ENCODE measurements around the gene MDK.

DNA sequence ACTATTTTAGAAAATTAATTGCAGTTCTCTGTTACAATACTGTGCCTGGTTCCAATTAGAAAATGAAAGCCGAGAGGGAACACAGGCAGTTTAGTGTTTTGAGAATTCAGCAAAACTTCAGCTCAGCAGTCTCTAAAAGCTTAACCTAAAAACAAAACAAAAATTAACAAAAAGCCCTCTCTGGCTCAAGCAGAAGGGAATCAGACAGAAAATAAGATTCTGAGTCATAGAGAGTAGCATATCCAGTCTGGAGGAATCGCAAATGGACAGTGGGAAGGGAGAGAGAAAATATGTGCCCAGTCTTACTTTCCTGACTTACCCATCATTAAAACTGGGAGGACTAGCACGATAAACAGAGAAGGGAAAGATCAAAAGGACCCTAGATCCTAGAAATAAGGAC lies 48.2 kb downstream of the MDK start:
- TF ChIP-seq, protein P1, sequence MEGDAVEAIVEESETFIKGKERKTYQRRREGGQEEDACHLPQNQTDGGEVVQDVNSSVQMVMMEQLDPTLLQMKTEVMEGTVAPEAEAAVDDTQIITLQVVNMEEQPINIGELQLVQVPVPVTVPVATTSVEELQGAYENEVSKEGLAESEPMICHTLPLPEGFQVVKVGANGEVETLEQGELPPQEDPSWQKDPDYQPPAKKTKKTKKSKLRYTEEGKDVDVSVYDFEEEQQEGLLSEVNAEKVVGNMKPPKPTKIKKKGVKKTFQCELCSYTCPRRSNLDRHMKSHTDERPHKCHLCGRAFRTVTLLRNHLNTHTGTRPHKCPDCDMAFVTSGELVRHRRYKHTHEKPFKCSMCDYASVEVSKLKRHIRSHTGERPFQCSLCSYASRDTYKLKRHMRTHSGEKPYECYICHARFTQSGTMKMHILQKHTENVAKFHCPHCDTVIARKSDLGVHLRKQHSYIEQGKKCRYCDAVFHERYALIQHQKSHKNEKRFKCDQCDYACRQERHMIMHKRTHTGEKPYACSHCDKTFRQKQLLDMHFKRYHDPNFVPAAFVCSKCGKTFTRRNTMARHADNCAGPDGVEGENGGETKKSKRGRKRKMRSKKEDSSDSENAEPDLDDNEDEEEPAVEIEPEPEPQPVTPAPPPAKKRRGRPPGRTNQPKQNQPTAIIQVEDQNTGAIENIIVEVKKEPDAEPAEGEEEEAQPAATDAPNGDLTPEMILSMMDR (IDR thresholded peaks at IDR 0.05; ENCODE audit: low read length), result no peak
- TF ChIP-seq EZH2 (IDR thresholded peaks at IDR 0.05; ENCODE audit: borderline replicate concordance, low read length), result no peak
